Skeletal muscle satellite cell (primary cell): Measurements from ENCODE around the gene C1QTNF5.

Source experiments
- H3K27me3 ChIP-seq: 2 replicates; pipeline ENCODE4 v1.7.0; 2013; ENCODE audit warnings: low read length; ENCODE audit not compliant: control insufficient read depth, insufficient read depth
- H3K36me3 ChIP-seq: 2 replicates; pipeline ENCODE4 v1.7.0; 2013; ENCODE audit warnings: mild to moderate bottlenecking, control low read depth, low read length; ENCODE audit not compliant: insufficient read depth
- H3K4me1 ChIP-seq: 2 replicates; pipeline ENCODE4 v1.7.0; 2013; ENCODE audit warnings: low read length; ENCODE audit not compliant: control insufficient read depth, insufficient read depth
- H3K4me2 ChIP-seq: 2 replicates; pipeline ENCODE4 v1.7.0; 2013; ENCODE audit warnings: mild to moderate bottlenecking, low read length
- H3K4me3 ChIP-seq: 2 replicates; pipeline ENCODE4 v1.7.0; 2013; ENCODE audit warnings: low read length
- H3K9ac ChIP-seq: 2 replicates; pipeline ENCODE4 v1.7.0; 2013; ENCODE audit warnings: mild to moderate bottlenecking, low read depth, low read length, moderate library complexity
- H3K9me3 ChIP-seq: replicated peaks from 2 replicates; pipeline ENCODE4 v1.7.0; 2013; ENCODE audit warnings: mild to moderate bottlenecking, control low read depth, low read length

Gene C1QTNF5

DNA sequence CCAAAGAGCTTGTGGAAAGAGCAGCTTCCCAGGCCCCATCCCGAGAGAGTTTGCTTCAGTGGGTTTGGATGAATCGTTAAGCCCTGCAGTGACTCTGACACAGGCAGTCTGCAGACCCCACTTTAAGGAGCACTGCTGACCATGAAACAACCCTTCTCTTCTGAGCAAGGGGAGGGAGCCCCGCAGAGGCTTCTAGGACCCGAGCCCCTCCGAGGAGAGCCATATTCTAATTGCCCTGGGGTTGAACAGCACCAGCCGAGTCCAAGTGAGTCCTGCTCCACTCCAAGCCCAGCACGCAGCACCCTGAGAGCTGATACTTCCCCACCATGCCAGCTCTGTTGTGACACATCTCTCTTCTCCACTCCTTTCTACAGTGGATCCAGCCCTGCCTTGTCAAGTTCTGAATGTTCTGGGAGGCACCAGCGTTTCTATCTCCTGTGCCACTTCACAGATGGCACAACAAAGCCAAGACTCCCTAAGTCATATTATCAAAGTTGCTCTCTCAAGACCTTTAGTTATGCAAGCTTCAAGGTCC, 30.5 kb upstream of the C1QTNF5 start:
- Histone ChIP-seq H3K9ac (no peak overlapping the region), H3K4me1 (peaks cover 69% of the 10 kb centered on the region), H3K9me3 (no peaks in the 10 kb centered on the region), H3K27me3 (no peaks in the 10 kb centered on the region), H3K4me2 (no peak overlapping the region), H3K4me3 (no peak overlapping the region), H3K36me3 (no peaks in the 10 kb centered on the region)

- no peak overlapping the region for H3K4me3 ChIP-seq
- H3K27me3 ChIP-seq = no peaks in the 10 kb centered on the region
- peaks cover 64% of the 10 kb centered on the region for H3K4me1 ChIP-seq
- no peak overlapping the region for H3K9ac ChIP-seq
- no peak overlapping the region for H3K4me2 ChIP-seq
- no peaks in the 10 kb centered on the region for H3K36me3 ChIP-seq
- no peaks in the 10 kb centered on the region for H3K9me3 ChIP-seq
Observed at GRCh38 chr11:119370486-119371046, 29.9 kb upstream of the C1QTNF5 start.

DNA sequence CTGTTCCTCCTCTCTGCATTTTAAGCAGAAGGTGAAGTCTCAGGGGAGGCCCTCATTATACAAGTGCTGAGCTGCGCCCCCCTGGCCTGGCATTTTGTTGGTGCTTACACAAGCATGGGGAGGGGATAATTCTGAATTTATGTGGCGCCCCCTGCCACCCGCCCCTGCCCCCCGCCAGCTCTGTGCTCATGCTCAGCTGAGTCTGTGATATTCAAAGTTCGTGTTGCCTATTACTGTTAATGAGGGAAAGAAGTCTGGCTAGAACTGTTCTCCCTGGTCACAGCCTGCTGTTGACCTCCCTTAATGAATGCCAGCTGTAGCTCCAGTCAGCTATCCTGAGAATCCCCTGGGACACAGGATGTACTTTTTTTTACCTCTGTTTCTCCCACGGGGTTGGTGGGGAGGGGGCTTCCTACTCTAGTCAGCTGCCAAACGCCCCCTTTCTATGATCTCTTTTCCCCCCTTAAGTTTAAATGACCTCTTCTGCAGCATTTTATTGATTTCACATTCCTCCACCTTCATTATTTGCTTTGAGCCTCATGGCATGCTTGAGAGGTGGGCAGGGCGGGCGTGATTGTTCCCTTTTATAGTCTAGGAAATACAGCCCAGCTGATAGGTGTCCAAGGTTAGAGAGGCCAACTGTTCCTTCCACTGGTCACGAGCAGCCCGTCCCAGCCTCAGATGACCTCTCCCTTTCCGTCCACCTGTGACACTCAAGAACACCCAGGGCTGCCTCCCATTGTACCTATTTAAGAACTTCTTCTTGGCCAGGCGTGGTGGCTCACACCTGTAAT, 28.6 kb upstream of the C1QTNF5 start:
- H3K4me1 ChIP-seq = peaks cover 64% of the 10 kb centered on the region

GRCh38 chr11:119368121-119369034, 27.7 kb upstream of the C1QTNF5 start:
- Histone ChIP-seq H3K4me1 (peaks cover 67% of the 10 kb centered on the region), H3K9me3 (no peaks in the 10 kb centered on the region), H3K9ac (peak overlapping the region; percentile 15), H3K4me2 (peak overlapping the region; percentile 66), H3K4me3 (peak overlapping the region; percentile 22), H3K36me3 (no peaks in the 10 kb centered on the region), H3K27me3 (no peaks in the 10 kb centered on the region)

More for the DNA sequence above, 28.6 kb upstream of the C1QTNF5 start:
- peak overlapping the region; percentile 66 for H3K4me2 ChIP-seq
- H3K9me3 ChIP-seq = no peaks in the 10 kb centered on the region
- no peaks in the 10 kb centered on the region for H3K27me3 ChIP-seq
- H3K36me3 ChIP-seq = no peaks in the 10 kb centered on the region
- H3K4me3 ChIP-seq = no peak overlapping the region
- no peak overlapping the region for H3K9ac ChIP-seq

GRCh38 chr11:119367661-119368120, 27.0 kb upstream of the C1QTNF5 start:
- Histone ChIP-seq H3K4me3 (peak overlapping the region; percentile 22), H3K4me2 (peak overlapping the region; percentile 66), H3K9me3 (no peaks in the 10 kb centered on the region), H3K36me3 (no peaks in the 10 kb centered on the region), H3K9ac (peak overlapping the region; percentile 15), H3K4me1 (peaks cover 74% of the 10 kb centered on the region), H3K27me3 (no peaks in the 10 kb centered on the region)

GRCh38 chr11:119366690-119367620, 26.3 kb upstream of the C1QTNF5 start:
- Histone ChIP-seq H3K27me3 (no peaks in the 10 kb centered on the region), H3K36me3 (no peaks in the 10 kb centered on the region), H3K4me3 (no peak overlapping the region), H3K4me2 (peak overlapping the region; percentile 66), H3K9me3 (no peaks in the 10 kb centered on the region), H3K4me1 (peaks cover 78% of the 10 kb centered on the region), H3K9ac (no peak overlapping the region)

- Histone ChIP-seq H3K27me3 (no peaks in the 10 kb centered on the region), H3K4me2 (peak overlapping the region; percentile 41), H3K9me3 (no peaks in the 10 kb centered on the region), H3K36me3 (no peaks in the 10 kb centered on the region), H3K9ac (no peak overlapping the region), H3K4me1 (peaks cover 74% of the 10 kb centered on the region), H3K4me3 (peak overlapping the region; percentile 46)
Observed at GRCh38 chr11:119365071-119365591, 24.4 kb upstream of the C1QTNF5 start.

DNA sequence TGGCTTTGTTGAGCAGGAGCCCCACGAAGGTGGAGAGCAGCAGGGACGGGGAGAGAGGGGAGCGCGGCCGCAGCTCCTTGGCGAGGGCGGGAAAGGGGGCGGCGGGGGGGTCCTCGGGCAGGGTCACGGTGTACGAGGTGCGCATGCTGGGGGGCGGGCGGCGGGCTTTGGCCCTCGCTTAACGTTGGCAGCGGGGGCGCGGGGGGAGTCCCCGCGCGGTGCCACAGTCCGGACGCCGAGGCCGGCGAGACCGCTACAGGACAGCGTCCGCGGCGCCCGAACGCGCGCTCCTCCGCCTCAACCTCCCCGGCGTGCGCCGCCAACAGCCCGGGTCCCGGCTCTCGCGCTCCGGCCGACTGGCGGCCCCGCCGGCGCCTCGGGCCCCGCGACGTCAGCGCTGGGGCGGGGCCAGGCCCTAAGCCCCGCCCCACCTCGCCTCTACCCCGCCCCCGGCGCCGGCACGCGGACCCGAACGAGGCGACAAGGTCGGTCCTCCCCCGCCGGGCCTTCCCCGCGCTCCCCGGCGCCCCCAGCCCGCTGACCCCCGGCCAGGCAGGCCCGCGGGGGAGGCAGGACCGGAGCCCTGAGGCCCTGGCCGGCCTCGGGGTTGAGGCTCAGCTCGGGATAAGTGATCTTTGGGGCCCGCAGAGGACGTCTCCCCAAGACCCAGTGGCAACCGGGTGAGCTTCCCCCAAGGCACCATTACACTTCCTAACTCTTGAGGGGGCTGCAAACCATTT, 23.3 kb upstream of the C1QTNF5 start:
- Histone ChIP-seq H3K27me3 (no peaks in the 10 kb centered on the region), H3K9me3 (no peaks in the 10 kb centered on the region), H3K4me3 (peak overlapping the region; percentile 66), H3K4me2 (peak overlapping the region; percentile 76), H3K4me1 (peaks cover 74% of the 10 kb centered on the region), H3K9ac (peak overlapping the region; percentile 42), H3K36me3 (peaks cover under 1% of the 10 kb centered on the region)

- H3K36me3 ChIP-seq = peaks cover 7% of the 10 kb centered on the region
- no peaks in the 10 kb centered on the region for H3K27me3 ChIP-seq
- no peaks in the 10 kb centered on the region for H3K9me3 ChIP-seq
- H3K4me2 ChIP-seq = peak overlapping the region; percentile 76
- peak overlapping the region; percentile 66 for H3K4me3 ChIP-seq
- peak overlapping the region; percentile 42 for H3K9ac ChIP-seq
- H3K4me1 ChIP-seq = peaks cover 66% of the 10 kb centered on the region
Observed at GRCh38 chr11:119363081-119363850, 22.6 kb upstream of the C1QTNF5 start.
